Measurements from ENCODE around the gene DAO.
"Not testable (repeated sequence)": the region's sequence is repeated elsewhere in the genome, so short reads cannot be mapped to it uniquely, and the experiment has no call there.

DAO gene

GRCh38 chr12:108846290-108846701 lies 33.6 kb upstream of the DAO start:
- in situ Hi-C loops (cut with HindIII; ENCODE audit: low pct_ligation_motif_present, low pct_unique_long_range_greater_than_20kb, low sequenced_read_pairs) = no loop called here
- DNase-seq = no peak

- no peak for DNase-seq
- in situ Hi-C loops (cut with HindIII; ENCODE audit: low pct_ligation_motif_present, low pct_unique_long_range_greater_than_20kb, low sequenced_read_pairs) = no loop called here
These were observed 32.2 kb upstream of the DAO start for GRCh38 chr12:108847705-108848104.

DNA sequence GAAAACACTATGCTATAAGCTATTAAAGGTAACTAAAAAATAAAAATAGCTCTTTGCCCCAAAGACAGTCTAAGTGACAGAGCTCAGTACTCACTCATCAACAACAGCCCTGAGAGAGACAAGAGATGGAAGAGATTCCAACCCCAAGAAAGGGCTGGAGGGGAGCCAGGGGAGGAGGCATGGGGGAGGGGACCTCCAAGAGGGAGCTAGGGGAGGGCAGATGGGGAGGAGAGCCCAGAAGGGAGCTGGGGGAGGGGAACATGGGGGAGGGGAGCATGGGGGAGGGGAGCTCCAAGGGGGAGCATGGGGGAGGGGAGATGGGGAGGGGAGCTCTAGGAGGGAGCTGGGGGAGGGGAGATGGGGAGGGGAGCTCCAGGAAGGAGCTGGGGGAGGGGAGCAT lies 30.2 kb upstream of the DAO start:
- no peak for DNase-seq
- in situ Hi-C loops (cut with HindIII; ENCODE audit: low pct_ligation_motif_present, low pct_unique_long_range_greater_than_20kb, low sequenced_read_pairs) = no loop called here

DNA sequence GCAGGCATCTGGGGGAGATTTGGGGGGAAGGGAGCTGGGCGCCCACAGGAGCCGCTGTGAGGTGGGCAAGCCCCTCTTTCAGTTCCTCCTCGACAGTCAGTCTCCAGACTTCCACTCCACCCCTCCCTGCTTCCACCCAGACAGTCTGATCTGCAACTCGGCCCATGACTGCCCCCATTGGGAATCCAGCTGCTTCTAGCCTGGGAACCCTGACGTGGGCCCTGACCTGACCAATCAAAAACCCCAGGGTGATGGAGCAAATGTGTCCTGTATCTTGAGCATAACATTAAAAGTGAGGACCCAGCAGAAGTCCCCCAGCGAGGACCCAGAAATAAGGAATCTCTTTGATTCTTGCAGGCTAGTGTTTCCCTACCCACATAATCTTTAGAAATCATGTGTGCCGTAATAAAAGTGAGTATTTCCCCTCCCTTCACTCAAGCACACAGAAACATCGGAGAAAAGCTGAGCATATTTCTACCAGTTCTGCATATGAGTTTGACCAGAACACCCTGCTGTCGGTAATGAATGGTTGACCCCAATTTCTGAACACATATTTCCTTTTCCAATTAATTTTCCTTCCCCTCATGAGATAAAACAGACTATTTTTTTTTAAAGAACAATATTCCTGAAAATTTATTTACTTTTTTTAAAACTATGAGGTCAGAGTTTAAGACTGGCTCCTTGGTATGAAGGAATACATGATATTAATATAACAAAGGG lies 28.9 kb upstream of the DAO start:
- in situ Hi-C loops (cut with HindIII; ENCODE audit: low pct_ligation_motif_present, low pct_unique_long_range_greater_than_20kb, low sequenced_read_pairs) = no loop called here
- peak; percentile 55 for DNase-seq

GRCh38 chr12:108852674-108853309 lies 27.1 kb upstream of the DAO start:
- in situ Hi-C loops (cut with HindIII; ENCODE audit: low pct_ligation_motif_present, low pct_unique_long_range_greater_than_20kb, low sequenced_read_pairs) = no loop called here

GRCh38 chr12:108853426-108853825 lies 26.5 kb upstream of the DAO start:
- DNase-seq = no peak
- in situ Hi-C loops (cut with HindIII; ENCODE audit: low pct_ligation_motif_present, low pct_unique_long_range_greater_than_20kb, low sequenced_read_pairs) = no loop called here

More at GRCh38 chr12:108852674-108853309, 27.1 kb upstream of the DAO start:
- DNase-seq = no peak

- DNase-seq = peak; percentile 79
- in situ Hi-C loops (cut with HindIII; ENCODE audit: low pct_ligation_motif_present, low pct_unique_long_range_greater_than_20kb, low sequenced_read_pairs) = no loop called here
These were observed 25.9 kb upstream of the DAO start for GRCh38 chr12:108853981-108854446.

GRCh38 chr12:108854451-108855283 lies 25.2 kb upstream of the DAO start:
- peak; percentile 95 for DNase-seq
- in situ Hi-C loops (cut with HindIII; ENCODE audit: low pct_ligation_motif_present, low pct_unique_long_range_greater_than_20kb, low sequenced_read_pairs) = no loop called here

GRCh38 chr12:108855284-108856169 lies 24.4 kb upstream of the DAO start:
- in situ Hi-C loops (cut with HindIII; ENCODE audit: low pct_ligation_motif_present, low pct_unique_long_range_greater_than_20kb, low sequenced_read_pairs) = no loop called here
- no peak for DNase-seq

DNA sequence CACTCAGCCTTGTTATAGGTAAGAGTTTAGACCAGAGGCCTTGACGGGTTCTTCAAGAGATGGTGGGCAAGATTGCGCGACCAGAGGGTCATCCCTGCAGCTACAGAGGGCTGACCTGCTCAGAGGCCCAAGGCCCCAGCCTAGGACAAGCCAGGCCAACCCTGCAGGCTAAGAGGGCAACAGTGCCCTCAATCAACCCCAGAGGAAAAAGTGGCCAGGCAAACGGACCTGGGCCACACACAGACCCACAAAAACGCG lies 23.8 kb upstream of the DAO start:
- DNase-seq = no peak
- in situ Hi-C loops (cut with HindIII; ENCODE audit: low pct_ligation_motif_present, low pct_unique_long_range_greater_than_20kb, low sequenced_read_pairs) = no loop called here

DNA sequence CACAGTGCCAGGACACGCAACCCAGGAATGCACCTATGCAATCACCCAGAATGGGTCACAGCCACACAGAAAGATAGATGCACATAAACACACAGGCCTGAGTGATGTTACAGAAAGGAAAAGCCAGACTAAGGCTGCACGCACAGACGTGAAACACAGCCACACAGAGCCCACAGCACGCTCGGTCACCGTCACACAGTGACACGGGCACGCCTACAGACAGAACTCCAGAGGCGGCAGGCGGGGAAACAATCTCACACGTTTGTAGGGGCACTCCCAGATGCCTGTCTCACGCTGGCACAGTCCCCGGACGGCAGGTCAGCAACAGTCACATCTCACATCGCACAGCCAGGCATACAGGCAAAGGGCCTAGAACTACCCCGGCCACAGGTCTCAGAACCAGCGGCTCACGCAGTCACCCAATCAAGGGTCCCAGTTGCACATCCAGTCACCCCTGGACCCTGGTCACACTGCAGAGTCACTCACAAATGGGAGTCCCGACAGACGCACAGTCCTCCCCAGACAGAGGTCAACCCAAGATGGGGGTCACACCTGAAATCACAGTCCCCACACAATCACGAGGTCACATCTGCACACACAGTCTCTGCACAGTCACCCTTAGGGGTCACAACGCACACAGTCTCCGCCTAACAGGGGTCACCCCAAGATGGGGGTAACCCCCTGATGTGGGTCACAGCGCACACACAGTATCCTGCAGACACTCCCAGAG lies 23.3 kb upstream of the DAO start:
- in situ Hi-C loops (cut with HindIII; ENCODE audit: low pct_ligation_motif_present, low pct_unique_long_range_greater_than_20kb, low sequenced_read_pairs) = no loop called here
- DNase-seq = peak; percentile 48

DNA sequence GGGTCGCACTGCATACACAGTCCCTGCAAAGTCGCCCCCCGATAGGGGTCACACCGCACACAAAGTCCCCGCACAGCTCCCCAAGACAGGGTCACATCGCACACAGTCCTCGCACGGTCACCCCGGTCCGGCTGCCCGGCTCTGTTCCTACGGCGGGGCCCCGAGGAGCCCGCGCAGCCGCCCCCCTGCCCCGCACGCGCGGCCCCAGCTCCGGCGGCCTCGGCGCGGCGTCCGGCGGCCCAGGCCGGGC lies 22.8 kb upstream of the DAO start:
- DNase-seq = no peak
- in situ Hi-C loops (cut with HindIII; ENCODE audit: low pct_ligation_motif_present, low pct_unique_long_range_greater_than_20kb, low sequenced_read_pairs) = no loop called here

DNA sequence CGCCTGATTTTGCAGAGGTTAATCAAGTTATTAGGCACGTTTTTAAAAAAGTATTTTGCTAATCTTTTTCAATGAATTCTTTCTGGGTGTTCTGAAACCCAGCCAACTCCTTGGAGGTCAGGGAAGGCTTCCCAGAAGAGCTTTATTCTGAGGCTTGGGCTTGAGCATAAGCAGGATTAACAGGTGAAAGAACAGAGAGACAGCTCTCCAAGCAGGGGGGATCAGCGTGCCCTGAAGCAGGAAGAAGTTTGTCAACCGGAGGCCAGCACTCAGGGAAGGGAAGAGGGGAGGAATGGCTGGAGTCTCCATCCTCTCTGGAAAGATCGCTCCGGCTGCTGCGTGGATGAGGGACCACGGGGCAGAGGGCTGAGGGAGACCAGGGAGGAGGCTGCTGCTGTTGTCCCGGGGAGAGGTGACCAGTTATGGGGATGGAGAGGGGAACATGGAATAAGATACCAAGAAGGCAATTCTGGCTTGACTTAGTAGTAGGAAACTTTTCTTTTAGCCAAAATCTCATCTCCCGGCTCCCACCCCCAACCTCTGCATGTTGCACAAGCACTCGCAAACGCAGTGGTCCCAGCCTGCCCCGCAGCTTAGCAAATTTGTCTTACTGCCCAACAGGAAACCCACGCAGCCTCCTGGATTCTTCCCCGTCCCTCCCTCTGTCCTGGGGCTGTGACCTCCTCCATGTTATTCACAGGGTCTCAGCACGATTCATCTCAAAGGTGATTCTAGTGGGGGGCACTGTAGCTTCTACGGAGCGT lies 21.4 kb upstream of the DAO start:
- in situ Hi-C loops (cut with HindIII; ENCODE audit: low pct_ligation_motif_present, low pct_unique_long_range_greater_than_20kb, low sequenced_read_pairs) = no loop called here
- DNase-seq = no peak

DNA sequence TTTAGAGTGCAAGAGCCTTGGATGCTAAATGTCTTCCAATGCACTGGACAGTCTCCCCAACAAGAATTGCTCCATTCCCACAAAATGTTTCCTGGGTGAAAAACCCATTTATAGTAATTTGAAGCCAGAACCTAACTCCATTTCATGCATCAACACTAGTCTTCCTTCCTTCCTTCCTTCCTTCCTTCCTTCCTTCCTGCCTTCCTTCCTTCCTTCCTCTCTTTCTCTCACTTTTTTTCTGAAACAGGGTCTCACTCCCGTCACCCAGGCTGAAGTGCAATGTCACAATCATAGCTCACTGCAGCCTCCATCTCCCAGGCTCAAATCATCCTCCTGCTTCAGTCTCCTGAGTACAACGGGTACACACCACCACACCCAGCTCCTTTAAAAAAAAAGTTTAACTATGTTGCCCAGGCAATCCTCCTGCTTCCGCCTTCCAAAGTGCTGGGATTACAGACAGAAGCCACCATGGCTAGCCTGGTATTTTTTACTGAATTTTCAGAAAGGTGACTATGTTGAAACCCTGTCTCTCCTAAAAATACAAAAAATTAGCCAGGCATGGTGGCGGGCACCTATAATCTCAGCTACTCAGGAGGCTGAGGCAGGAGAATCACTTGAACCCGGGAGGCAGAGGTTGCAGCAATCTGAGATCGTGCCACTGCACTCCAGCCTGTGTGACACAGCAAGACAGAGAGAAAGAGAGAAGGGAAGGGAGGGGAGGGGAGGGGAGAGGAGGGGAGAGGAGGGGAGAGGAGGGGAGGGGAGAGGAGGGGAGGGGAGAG lies 20.6 kb upstream of the DAO start:
- DNase-seq; in situ Hi-C loops (cut with HindIII; ENCODE audit: low pct_ligation_motif_present, low pct_unique_long_range_greater_than_20kb, low sequenced_read_pairs): not testable (repeated sequence)

- in situ Hi-C loops (cut with HindIII; ENCODE audit: low pct_ligation_motif_present, low pct_unique_long_range_greater_than_20kb, low sequenced_read_pairs) = no loop called here
- no peak for DNase-seq
These were observed 20.0 kb upstream of the DAO start for GRCh38 chr12:108859923-108860291.

- in situ Hi-C loops (cut with HindIII; ENCODE audit: low pct_ligation_motif_present, low pct_unique_long_range_greater_than_20kb, low sequenced_read_pairs) = no loop called here
These were observed 19.4 kb upstream of the DAO start for GRCh38 chr12:108860443-108860842.

More at GRCh38 chr12:108860443-108860842, 19.4 kb upstream of the DAO start:
- DNase-seq = no peak

All from ACHN (cell line).